GM12865 (cell line): ENCODE measurements around the gene PPIP5K1.

Experiments
- DNase-seq: peaks from one replicate; pipeline ENCODE4 v3.0.0; 2010; ENCODE audit warnings: low read depth
- H3K4me3 ChIP-seq: 2 replicates; pipeline ENCODE4 v1.5.1; 2011; ENCODE audit warnings: mild to moderate bottlenecking, low read depth, low read length, control low read depth
- TF ChIP-seq, protein P1 (sequence below): IDR thresholded peaks from 2 replicates; pipeline ENCODE4 v1.5.1; 2011; ENCODE audit warnings: low read length, control low read depth, low read depth, inconsistent platforms; ENCODE audit not compliant: insufficient read depth; ENCODE audit errors: missing control alignments

The PPIP5K1 gene

DNA sequence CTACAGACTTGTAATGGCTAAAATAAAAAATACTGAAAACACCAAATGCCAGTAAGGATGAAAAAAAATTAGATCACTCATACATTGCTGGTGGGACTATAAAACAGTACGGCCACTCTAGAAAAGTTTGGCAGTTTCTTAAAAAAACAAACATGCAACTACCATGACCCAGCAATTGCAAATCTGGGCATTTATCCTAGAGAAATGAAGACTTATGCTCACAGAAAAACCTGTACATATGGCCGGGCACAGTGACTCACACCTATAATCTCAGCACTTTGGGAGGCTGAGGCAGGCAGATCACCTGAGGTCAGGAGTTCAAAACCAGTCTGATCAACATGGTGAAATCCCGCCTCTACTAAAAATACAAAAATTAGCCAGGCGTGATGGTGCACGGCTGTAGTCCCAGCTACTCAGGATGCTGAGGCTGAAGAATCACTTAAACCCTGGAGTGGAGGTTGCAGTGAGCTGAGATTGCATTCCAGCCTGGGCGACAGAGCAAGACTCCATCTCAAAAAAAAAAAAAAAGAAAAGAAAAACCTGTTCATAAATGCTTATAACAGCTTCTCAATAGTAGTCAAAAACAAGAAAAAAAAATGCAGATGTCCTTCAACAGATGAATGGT lies 102.6 kb downstream of the PPIP5K1 start:
- DNase-seq: no peak
- TF ChIP-seq, protein P1, sequence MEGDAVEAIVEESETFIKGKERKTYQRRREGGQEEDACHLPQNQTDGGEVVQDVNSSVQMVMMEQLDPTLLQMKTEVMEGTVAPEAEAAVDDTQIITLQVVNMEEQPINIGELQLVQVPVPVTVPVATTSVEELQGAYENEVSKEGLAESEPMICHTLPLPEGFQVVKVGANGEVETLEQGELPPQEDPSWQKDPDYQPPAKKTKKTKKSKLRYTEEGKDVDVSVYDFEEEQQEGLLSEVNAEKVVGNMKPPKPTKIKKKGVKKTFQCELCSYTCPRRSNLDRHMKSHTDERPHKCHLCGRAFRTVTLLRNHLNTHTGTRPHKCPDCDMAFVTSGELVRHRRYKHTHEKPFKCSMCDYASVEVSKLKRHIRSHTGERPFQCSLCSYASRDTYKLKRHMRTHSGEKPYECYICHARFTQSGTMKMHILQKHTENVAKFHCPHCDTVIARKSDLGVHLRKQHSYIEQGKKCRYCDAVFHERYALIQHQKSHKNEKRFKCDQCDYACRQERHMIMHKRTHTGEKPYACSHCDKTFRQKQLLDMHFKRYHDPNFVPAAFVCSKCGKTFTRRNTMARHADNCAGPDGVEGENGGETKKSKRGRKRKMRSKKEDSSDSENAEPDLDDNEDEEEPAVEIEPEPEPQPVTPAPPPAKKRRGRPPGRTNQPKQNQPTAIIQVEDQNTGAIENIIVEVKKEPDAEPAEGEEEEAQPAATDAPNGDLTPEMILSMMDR: no peak
- no peak overlapping the region for H3K4me3 ChIP-seq

DNA sequence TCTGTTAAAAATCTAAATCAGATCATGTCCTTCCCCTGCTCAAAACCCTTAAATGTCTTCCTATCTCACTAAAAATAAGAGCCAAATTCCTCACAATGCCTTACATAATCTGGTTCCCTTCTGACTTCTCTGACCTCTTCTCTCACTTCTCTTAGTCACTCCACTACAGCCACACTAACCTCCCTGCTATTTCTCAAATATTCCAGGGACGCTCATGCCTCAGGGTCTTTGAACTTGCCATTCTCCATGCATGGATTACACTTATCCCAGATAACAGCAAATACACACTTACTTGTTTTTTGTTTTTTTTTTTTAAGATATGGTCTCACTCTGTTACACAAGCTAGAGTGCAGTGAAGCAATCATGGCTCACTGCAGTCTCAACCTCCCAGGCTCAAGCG lies 105.6 kb downstream of the PPIP5K1 start:
- TF ChIP-seq, protein P1: no peak
- no peak for DNase-seq
- no peak overlapping the region for H3K4me3 ChIP-seq
